Measurements from ENCODE around the gene LDHD.

DNA sequence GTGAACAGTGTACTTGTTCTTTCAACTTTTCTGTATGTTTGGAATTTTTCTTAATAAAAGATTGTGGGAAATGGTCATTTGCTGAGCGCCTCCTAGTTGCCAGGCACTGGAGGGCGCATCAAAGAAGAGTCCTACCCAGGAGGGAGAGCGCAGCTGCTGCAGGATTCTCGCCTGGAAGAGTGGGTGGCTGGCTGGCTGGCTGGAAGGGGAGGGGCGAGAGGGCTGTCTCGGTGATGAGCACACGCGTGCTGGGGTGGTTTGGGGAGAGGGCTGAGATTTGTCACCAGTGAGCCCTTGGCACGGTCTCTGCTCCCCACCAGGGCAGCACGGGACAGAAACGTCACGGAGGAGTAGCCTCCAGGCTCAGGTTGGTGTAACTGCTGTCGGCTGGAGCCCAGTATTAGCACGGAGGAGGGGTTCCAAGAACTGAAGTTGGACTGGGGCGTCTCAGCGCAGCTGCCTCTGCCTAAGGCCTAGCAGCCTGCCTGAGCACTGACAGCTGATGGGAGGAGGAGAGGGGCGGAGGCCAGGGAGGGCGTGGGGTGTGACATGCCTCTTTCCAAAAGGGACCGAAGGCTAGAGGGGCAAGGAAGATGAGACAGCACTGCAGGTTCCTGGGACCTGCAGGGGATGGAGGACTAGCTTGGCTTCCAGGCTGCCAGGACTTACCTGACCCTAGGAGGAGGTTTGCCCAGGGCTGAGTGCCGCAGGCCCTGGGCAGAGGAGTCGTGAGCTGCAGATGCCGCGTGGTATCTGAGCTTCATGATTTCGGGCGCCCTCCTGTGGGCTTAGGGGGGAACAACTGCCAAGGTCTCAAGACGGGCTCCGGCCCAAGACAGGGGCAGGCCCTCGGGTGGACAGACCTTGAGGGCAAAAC lies 5.7 kb downstream of the LDHD start:
- TF ChIP-seq, protein P1, sequence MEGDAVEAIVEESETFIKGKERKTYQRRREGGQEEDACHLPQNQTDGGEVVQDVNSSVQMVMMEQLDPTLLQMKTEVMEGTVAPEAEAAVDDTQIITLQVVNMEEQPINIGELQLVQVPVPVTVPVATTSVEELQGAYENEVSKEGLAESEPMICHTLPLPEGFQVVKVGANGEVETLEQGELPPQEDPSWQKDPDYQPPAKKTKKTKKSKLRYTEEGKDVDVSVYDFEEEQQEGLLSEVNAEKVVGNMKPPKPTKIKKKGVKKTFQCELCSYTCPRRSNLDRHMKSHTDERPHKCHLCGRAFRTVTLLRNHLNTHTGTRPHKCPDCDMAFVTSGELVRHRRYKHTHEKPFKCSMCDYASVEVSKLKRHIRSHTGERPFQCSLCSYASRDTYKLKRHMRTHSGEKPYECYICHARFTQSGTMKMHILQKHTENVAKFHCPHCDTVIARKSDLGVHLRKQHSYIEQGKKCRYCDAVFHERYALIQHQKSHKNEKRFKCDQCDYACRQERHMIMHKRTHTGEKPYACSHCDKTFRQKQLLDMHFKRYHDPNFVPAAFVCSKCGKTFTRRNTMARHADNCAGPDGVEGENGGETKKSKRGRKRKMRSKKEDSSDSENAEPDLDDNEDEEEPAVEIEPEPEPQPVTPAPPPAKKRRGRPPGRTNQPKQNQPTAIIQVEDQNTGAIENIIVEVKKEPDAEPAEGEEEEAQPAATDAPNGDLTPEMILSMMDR (conservative IDR thresholded peaks at IDR 0.05; ENCODE audit: low read length): peak; percentile 82
- no peak for TF ChIP-seq EZH2phosphoT487 (IDR thresholded peaks at IDR 0.05; ENCODE audit: borderline replicate concordance)

Data from Loucy (cell line).